Measurements from ENCODE around the gene CASP3.
"Not testable (repeated sequence)": the region's sequence is repeated elsewhere in the genome, so short reads cannot be mapped to it uniquely, and the experiment has no call there.

CASP3 gene

DNA sequence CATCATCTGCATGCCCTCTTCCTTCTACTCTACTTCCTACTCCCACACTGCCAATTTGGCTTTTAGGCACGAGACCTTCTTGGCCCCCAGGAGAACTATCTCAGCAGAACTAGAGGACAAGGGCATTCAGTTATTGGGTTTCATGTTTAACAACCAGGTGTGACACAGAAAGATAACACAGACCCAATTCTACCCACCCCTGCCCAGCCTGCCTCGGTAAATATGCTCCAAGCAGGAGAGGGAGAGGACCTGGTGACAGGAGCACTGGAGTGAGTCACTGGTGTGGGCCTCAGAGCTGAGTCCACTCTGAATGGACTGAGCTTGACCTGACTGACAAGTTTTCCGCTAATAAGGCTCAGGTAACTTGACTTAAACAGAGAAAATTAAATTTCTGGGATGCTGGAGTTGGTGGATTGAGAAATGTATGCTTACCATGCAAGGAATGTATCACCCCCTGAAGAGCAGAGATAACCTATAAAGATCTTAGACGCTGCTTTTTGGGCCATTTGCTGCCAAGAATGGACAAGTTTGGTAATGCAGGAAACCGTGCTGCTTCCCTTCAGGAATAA is 52.5 kb downstream of the CASP3 start:
- no peak for DNase-seq (ENCODE audit: low read depth in 2 of 2)

DNA sequence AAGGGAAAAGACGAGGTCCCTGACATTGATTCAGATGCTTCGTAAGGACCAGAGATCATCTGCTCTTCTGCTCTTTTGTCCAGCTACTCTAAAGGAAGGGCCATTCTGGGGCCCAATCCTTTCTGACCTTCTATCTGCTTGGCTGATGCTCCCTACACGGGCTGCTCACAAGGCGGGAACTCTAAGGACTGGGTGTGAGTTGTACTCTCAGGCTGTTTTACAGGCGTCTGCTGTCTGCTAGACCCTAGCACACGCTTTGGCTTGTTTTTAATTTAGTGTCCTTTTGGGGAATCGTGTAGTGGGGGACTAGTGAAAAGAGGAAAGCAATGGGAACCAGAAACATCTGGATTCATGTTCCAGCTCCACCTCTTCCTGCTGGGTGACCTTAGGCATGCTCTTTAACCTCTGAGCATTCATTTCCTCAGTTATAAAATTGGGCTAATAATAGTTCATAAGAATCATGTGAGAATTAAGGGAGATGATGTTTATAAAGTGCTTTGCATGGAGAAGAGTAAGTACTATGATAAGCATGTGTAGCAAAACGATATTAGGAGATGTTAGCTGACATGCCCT is 53.1 kb downstream of the CASP3 start:
- DNase-seq (ENCODE audit: low read depth in 2 of 2) = no peak

DNA sequence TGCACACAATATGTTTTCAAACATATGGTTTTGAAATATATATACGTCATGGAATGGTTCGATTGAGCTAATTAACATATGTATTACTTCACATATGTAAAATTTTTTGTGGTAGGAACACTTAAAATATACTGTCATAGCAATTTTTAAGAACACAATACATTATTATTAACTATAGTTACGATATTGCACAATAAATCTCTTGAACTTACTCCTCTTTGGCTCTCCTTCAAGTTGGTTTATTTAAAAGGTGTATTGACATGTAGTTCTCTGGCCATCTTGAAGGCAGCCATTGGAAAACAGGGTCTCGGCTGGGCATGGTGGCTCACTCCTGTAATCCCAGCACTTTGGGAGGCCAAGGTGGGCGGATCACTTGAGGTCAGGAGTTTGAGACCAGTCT is 53.8 kb downstream of the CASP3 start:
- no peak for DNase-seq (ENCODE audit: low read depth in 2 of 2)

DNA sequence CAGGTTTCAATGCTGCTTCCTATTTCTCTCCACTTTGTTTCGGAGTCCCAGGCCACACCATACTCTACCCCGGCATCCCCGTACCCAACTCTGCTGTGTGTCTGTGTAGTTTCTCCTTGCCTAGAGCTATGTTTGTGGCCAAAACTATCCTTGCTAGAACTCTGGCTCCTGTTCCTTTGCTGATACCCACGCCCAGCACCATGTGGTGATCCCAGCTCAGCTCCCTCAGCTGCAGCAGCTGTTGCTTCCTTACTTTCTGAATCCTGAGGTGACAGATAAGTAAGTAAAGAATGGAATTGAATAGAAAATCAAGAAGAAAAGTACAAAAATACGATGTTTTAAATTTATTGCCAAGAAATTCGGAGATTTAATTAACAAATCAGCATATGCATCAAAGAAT is 55.8 kb downstream of the CASP3 start:
- DNase-seq (ENCODE audit: low read depth in 2 of 2) = no peak

DNA sequence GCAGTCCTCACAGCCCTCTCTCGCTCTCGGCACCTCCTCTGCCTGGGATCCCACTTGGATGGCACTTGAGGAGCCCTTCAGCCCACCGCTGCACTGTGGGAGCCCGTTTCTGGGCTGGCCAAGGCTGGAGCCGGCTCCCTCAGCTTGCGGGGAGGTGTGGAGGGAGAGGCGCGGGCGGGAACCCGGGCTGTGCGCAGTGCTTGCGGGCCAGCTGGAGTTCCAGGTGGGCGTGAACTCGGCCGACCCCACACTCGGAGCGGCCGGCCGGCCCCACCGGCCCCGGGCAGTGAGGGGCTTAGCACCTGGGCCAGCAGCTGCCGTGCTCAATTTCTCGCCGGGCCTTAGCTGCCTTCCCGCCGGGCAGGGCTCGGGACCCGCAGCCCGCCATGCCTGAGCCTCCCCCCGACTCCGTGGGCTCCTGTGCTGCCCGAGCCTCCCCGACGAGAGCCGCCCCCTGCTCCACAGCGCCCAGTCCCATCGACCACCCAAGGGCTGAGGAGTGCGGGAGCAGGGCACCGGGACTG is 57.4 kb downstream of the CASP3 start:
- DNase-seq (ENCODE audit: low read depth in 2 of 2) = not testable (repeated sequence)

DNA sequence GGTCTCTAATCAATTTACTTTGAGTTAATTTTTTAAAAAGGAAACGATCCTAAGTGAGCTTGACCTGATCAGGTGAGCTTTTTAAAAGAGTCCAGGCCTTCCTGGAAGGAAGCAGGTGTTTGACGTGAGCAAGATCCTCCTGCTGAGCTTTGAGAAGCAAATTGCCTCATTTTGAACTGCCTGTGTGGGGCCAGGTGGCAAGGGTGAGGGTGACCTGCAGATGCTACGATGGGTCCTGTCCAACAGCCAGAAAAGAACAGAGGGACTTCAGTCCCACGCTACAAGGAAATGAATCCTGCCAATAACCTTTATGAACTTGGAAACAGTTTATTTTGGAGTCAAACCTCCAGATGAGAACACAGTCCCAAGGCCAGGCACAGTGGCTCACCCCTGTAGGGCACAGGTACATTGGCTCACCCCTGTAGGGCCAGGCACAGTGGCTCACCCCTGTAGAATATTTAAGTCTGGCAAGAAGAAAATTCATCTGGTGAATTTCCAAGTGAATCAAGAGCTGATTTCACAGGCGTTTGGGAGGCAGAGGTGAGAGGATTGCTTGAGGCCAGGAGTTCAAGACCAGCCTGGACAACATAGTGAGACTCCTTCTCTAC is 58.1 kb downstream of the CASP3 start:
- no peak for DNase-seq (ENCODE audit: low read depth in 2 of 2)

DNA sequence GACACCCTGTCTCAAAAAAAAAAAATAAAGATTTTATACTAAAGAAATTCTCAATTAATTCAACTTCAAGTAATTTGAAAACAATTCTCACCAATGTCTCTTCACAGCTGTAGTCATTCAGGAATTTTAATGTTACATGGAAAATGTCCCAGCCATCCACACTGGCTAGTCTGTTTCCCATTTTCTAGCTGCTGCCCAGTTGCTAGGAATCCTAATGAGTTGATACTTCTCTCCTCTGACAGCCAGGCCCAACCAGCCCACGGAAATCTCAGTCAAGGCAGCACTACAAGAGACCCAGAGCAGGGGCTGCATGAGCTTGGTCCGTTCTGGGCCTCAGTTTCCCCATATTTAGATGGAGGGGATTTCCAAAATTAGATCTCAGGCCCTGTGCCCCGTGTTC is 59.1 kb downstream of the CASP3 start:
- no peak for DNase-seq (ENCODE audit: low read depth in 2 of 2)

DNA sequence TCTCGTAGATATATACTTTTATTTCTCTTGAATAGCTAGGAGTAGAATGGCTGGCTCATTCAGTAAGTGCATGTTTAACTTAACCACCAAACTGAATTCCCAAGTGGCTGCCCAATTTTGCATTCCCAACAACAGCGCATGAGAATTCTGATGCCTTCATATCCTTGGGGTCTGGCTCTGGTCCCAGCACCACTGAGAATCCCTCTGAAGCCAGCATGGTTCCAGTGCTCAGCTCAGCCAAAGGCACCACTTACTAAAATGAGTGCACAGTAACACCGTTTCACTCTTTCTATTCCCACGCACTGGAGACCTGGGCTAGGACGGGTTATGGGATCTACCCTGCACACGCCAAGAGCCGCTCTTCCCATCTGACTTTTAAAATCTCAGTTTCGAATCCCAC is 60.4 kb downstream of the CASP3 start:
- DNase-seq (ENCODE audit: low read depth in 2 of 2) = no peak

DNA sequence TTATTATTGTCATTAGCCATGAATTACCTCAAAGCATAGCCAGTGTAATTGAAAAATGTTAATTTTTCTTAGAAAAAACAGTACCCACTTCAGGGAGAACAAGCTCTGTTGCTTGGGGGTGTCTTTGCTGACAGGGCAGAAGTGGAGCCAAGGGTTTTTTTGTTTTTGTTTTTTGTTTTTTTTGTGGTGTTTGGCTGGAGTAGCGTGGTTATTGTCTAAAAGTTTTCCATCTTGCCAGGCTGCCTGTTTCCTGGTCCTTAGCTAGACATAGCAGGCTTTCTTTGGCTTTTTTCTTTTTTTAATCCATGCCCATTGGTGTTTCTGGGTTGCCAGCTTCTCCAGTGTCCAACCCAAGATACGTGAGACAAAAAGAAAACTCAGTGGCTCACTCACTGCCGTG is 61.5 kb downstream of the CASP3 start:
- DNase-seq (ENCODE audit: low read depth in 2 of 2) = no peak

DNA sequence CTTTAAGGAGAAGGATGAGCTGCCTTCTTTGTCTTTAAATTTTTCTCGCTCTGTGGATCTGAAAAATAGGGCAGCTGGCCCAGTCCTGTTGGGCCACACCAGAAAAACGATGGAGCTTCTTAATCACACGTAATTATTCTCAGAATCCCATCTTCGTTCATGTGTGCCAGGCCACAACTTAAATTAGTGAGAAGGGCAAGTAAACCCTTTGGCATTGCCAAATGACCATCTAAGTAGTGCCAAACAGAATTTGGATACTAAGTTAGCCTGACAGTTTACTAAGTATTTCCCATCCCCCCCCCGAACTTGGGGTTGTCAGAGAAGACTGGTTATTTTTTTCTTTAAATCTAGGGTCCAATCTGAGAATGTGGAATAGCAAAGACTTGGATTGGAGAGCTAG is 62.0 kb downstream of the CASP3 start:
- no peak for DNase-seq (ENCODE audit: low read depth in 2 of 2)

DNA sequence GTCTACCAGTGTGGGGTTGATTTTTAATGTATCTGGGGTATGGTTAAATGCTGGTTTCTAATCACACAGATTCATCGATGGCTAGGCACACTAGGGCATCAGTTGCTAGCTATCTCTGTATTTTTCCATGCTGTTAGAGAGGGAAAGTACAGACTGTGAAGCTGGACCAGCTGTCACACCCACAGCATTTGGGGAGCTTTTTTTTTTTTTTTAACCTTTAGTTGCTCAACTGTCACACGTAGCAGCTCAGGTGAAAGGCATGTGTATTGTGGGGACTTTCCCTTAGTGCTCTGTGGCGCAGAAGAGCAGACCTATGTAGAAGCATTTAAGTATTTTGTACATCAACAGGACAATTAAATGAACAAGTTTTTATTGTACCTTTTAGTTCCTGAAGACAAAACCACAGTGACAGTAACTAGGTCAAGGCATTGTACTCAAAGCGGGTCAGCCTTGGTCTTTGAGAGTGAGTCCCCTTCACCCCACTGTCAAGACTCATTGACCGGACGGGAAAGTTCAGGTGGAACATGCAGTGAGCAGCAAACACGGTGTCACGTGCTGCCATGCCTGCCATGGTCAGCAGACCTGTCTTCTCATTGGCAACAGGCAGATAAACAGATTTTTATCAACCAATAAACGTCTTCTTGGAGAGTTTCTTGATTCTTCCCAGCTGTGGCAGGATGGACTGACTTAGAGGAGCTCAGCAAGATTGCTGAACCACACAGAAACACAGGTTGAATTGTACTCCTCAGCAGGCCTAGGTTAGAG is 65.3 kb downstream of the CASP3 start:
- no peak for DNase-seq (ENCODE audit: low read depth in 2 of 2)
